Progenitor cell of endocrine pancreas (in vitro differentiated cells): Measurements from ENCODE around the gene ZNF618. TPM values are rescaled to one million over a fixed set of nuclear protein-coding genes. Genes with fewer than 3 reads are reported as not detected.

Experiments used
- DNase-seq: peaks from one replicate; pipeline ENCODE4 v3.0.0; 2021; ENCODE audit warnings: low spot score; ENCODE audit not compliant: unreplicated experiment
- H3K27ac Mint-ChIP-seq: 2 replicates; pipeline ENCODE4 v1.8.0; 2021; ENCODE audit warnings: mild to moderate bottlenecking, moderate library complexity, mixed read lengths
- H3K27me3 Mint-ChIP-seq: 2 replicates; pipeline ENCODE4 v1.8.0; 2021; ENCODE audit warnings: mixed read lengths
- H3K36me3 Mint-ChIP-seq: 2 replicates; pipeline ENCODE4 v1.8.0; 2022; ENCODE audit warnings: mixed read lengths; ENCODE audit not compliant: insufficient read depth
- H3K4me1 Mint-ChIP-seq: 2 replicates; pipeline ENCODE4 v1.8.0; 2021; ENCODE audit warnings: low read depth, mixed read lengths
- H3K4me3 Mint-ChIP-seq: 2 replicates; pipeline ENCODE4 v1.8.0; 2021; ENCODE audit warnings: low read depth, mild to moderate bottlenecking, moderate library complexity, mixed read lengths
- H3K9me3 Mint-ChIP-seq: 2 replicates; pipeline ENCODE4 v1.8.0; 2021; ENCODE audit warnings: low read depth, mixed read lengths
- CTCF ChIP-seq: fragments of 200-600 bp; sonication (generic); IDR thresholded peaks from one replicate; pipeline ENCODE4 v1.5.0; 2021; ENCODE audit warnings: antibody characterized with exemption, mild to moderate bottlenecking; ENCODE audit not compliant: unreplicated experiment
- total RNA-seq: library from RNA; stranded (reverse); gene quantifications from 2 replicates; pipeline ENCODE4 v1.2.1, GENCODE V29; 2021

The ZNF618 gene
- total RNA-seq, 1 donor from 2014 or later: 85.8 TPM

GRCh38 chr9:113963696-113964494, 87.8 kb downstream of the ZNF618 start:
- no peak for TF ChIP-seq CTCF
- peaks cover 27% of the 10 kb centered on the region for H3K4me1 Mint-ChIP-seq
- peak overlapping the region; percentile 86 for H3K27ac Mint-ChIP-seq
- no peak for DNase-seq
- no peaks in the 10 kb centered on the region for H3K9me3 Mint-ChIP-seq
- H3K36me3 Mint-ChIP-seq: peaks cover 11% of the 10 kb centered on the region
- H3K4me3 Mint-ChIP-seq: no peak overlapping the region
- no peaks in the 10 kb centered on the region for H3K27me3 Mint-ChIP-seq

GRCh38 chr9:113964495-113965170, 88.5 kb downstream of the ZNF618 start:
- H3K9me3 Mint-ChIP-seq: peaks cover 3% of the 10 kb centered on the region

GRCh38 chr9:113966394-113966793, 90.3 kb downstream of the ZNF618 start:
- peak overlapping the region; percentile 11 for H3K27ac Mint-ChIP-seq
- H3K9me3 Mint-ChIP-seq: peaks cover 12% of the 10 kb centered on the region
- H3K36me3 Mint-ChIP-seq: peaks cover 27% of the 10 kb centered on the region
- H3K27me3 Mint-ChIP-seq: no peaks in the 10 kb centered on the region
- no peak for DNase-seq
- H3K4me3 Mint-ChIP-seq: no peak overlapping the region
- no peak for TF ChIP-seq CTCF
- peaks cover 25% of the 10 kb centered on the region for H3K4me1 Mint-ChIP-seq

More at GRCh38 chr9:113964495-113965170, 88.5 kb downstream of the ZNF618 start:
- Mint-ChIP-seq H3K27me3 (no peaks in the 10 kb centered on the region), H3K4me3 (no peak overlapping the region), H3K27ac (no peak overlapping the region), H3K36me3 (peaks cover 18% of the 10 kb centered on the region), H3K4me1 (peaks cover 27% of the 10 kb centered on the region)
- no peak for TF ChIP-seq CTCF
- no peak for DNase-seq

- Mint-ChIP-seq H3K9me3 (peaks cover 12% of the 10 kb centered on the region), H3K27me3 (no peaks in the 10 kb centered on the region), H3K4me3 (no peak overlapping the region), H3K36me3 (peaks cover 30% of the 10 kb centered on the region), H3K4me1 (peaks cover 25% of the 10 kb centered on the region), H3K27ac (no peak overlapping the region)
- DNase-seq: no peak
- no peak for TF ChIP-seq CTCF
Observed at GRCh38 chr9:113967380-113967779, 91.3 kb downstream of the ZNF618 start.

- DNase-seq: no peak
- Mint-ChIP-seq H3K9me3 (peaks cover 12% of the 10 kb centered on the region), H3K4me1 (peaks cover 30% of the 10 kb centered on the region), H3K36me3 (peaks cover 35% of the 10 kb centered on the region), H3K27me3 (no peaks in the 10 kb centered on the region), H3K4me3 (no peak overlapping the region), H3K27ac (no peak overlapping the region)
- TF ChIP-seq CTCF: no peak
Observed at GRCh38 chr9:113969343-113969742, 93.2 kb downstream of the ZNF618 start.
